ENCODE data around the gene SYNM. TPM values are rescaled to one million over a fixed set of nuclear protein-coding genes. Genes with fewer than 3 reads are reported as not detected.

Gene SYNM
- total RNA-seq, 1 experiment from 2014 or later, result 6.1 TPM

DNA sequence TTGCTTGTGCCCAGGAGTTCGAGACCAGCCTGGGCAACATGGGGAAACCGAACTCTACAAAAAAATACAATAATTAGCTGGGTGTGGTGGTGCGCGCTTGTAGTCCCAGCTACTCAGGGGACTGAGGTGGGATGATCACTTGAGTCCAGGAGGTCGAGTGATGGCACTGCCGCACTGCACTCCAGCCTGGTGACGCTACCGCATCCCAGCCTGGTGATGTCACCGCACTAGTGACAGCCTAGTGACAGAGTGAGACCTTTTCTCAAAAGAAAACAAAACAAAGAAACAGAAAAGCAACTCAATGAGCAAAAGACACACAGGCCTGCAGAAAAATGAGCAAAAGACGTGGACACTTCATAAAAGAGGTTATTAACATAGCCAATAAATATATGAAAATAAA is 19.9 kb upstream of the SYNM start:
- TF ChIP-seq, protein P1, sequence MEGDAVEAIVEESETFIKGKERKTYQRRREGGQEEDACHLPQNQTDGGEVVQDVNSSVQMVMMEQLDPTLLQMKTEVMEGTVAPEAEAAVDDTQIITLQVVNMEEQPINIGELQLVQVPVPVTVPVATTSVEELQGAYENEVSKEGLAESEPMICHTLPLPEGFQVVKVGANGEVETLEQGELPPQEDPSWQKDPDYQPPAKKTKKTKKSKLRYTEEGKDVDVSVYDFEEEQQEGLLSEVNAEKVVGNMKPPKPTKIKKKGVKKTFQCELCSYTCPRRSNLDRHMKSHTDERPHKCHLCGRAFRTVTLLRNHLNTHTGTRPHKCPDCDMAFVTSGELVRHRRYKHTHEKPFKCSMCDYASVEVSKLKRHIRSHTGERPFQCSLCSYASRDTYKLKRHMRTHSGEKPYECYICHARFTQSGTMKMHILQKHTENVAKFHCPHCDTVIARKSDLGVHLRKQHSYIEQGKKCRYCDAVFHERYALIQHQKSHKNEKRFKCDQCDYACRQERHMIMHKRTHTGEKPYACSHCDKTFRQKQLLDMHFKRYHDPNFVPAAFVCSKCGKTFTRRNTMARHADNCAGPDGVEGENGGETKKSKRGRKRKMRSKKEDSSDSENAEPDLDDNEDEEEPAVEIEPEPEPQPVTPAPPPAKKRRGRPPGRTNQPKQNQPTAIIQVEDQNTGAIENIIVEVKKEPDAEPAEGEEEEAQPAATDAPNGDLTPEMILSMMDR (IDR thresholded peaks at IDR 0.05; ENCODE audit: insufficient read depth in 1 of 2, low read depth in 1 of 2, low read length in 1 of 2, severe bottlenecking in 1 of 2, unreplicated experiment in 1 of 2), result no peak
- Histone ChIP-seq H3K4me1 (no peaks in the 10 kb centered on the region), H3K36me3 (ENCODE audit: control insufficient read depth, insufficient read depth, low read length) (no peaks in the 10 kb centered on the region), H3K9me3 (no peaks in the 10 kb centered on the region), H3K4me3 (ENCODE audit: low read depth, low read length) (no peak overlapping the region), H3K27me3 (replicated peaks; ENCODE audit: control insufficient read depth, insufficient read depth, low read length) (no peaks in the 10 kb centered on the region)
- Mint-ChIP-seq H3K27ac (ENCODE audit: unreplicated experiment) (no peak overlapping the region), H3K4me1 (ENCODE audit: low read depth, unreplicated experiment) (no peaks in the 10 kb centered on the region), H3K27me3 (ENCODE audit: insufficient read depth, unreplicated experiment) (peaks cover 9% of the 10 kb centered on the region), H3K9me3 (ENCODE audit: unreplicated experiment) (no peaks in the 10 kb centered on the region), H3K36me3 (ENCODE audit: insufficient read depth, unreplicated experiment) (no peaks in the 10 kb centered on the region), H3K4me3 (ENCODE audit: unreplicated experiment) (no peak overlapping the region)
- DNase-seq, result no peak
- CTCF ChIA-PET, result no interaction called here
- intact Hi-C loops (cut with micrococcal nuclease; ENCODE audit: unreplicated experiment), result no loop called here
- no TSS peak for BruUV-seq (replicated peaks)
- POLR2A ChIA-PET, result no interaction called here

GRCh38 chr15:99085413-99086326 is 19.2 kb upstream of the SYNM start:
- no peaks in the 10 kb centered on the region for H3K4me1 ChIP-seq
- no peaks in the 10 kb centered on the region for H3K27me3 ChIP-seq (replicated peaks; ENCODE audit: control insufficient read depth, insufficient read depth, low read length)
- CTCF ChIA-PET, result no interaction called here
- H3K4me3 Mint-ChIP-seq (ENCODE audit: unreplicated experiment), result no peak overlapping the region
- no peaks in the 10 kb centered on the region for H3K4me1 Mint-ChIP-seq (ENCODE audit: low read depth, unreplicated experiment)
- peaks cover 9% of the 10 kb centered on the region for H3K27me3 Mint-ChIP-seq (ENCODE audit: insufficient read depth, unreplicated experiment)
- H3K9me3 ChIP-seq, result no peaks in the 10 kb centered on the region
- H3K36me3 Mint-ChIP-seq (ENCODE audit: insufficient read depth, unreplicated experiment), result no peaks in the 10 kb centered on the region
- no TSS peak for BruUV-seq (replicated peaks)
- no peak overlapping the region for H3K4me3 ChIP-seq (ENCODE audit: low read depth, low read length)
- H3K36me3 ChIP-seq (ENCODE audit: control insufficient read depth, insufficient read depth, low read length), result no peaks in the 10 kb centered on the region
- H3K27ac Mint-ChIP-seq (ENCODE audit: unreplicated experiment), result no peak overlapping the region
- DNase-seq, result no peak
- TF ChIP-seq, protein P1 (IDR thresholded peaks at IDR 0.05; ENCODE audit: insufficient read depth in 1 of 2, low read depth in 1 of 2, low read length in 1 of 2, severe bottlenecking in 1 of 2, unreplicated experiment in 1 of 2), result no peak
- H3K9me3 Mint-ChIP-seq (ENCODE audit: unreplicated experiment), result no peaks in the 10 kb centered on the region
- intact Hi-C loops (cut with micrococcal nuclease; ENCODE audit: unreplicated experiment), result no loop called here
- POLR2A ChIA-PET, result no interaction called here

GRCh38 chr15:99086327-99086667 is 18.6 kb upstream of the SYNM start:
- no TSS peak for BruUV-seq (replicated peaks)
- DNase-seq, result no peak
- Mint-ChIP-seq H3K4me3 (ENCODE audit: unreplicated experiment) (no peak overlapping the region), H3K27me3 (ENCODE audit: insufficient read depth, unreplicated experiment) (peaks cover 4% of the 10 kb centered on the region), H3K4me1 (ENCODE audit: low read depth, unreplicated experiment) (no peaks in the 10 kb centered on the region), H3K36me3 (ENCODE audit: insufficient read depth, unreplicated experiment) (no peaks in the 10 kb centered on the region), H3K9me3 (ENCODE audit: unreplicated experiment) (no peaks in the 10 kb centered on the region), H3K27ac (ENCODE audit: unreplicated experiment) (no peak overlapping the region)
- Histone ChIP-seq H3K9me3 (no peaks in the 10 kb centered on the region), H3K4me3 (ENCODE audit: low read depth, low read length) (no peak overlapping the region), H3K27me3 (replicated peaks; ENCODE audit: control insufficient read depth, insufficient read depth, low read length) (no peaks in the 10 kb centered on the region), H3K4me1 (no peaks in the 10 kb centered on the region), H3K36me3 (ENCODE audit: control insufficient read depth, insufficient read depth, low read length) (no peaks in the 10 kb centered on the region)
- intact Hi-C loops (cut with micrococcal nuclease; ENCODE audit: unreplicated experiment), result no loop called here
- ChIA-PET CTCF (no interaction called here), POLR2A (no interaction called here)
- TF ChIP-seq, protein P1 (IDR thresholded peaks at IDR 0.05; ENCODE audit: insufficient read depth in 1 of 2, low read depth in 1 of 2, low read length in 1 of 2, severe bottlenecking in 1 of 2, unreplicated experiment in 1 of 2), result no peak

Measured in Caco-2 (cell line).